Dedifferentiated amniotic fluid mesenchymal stem cell (primary cell): ENCODE results near the gene PLN.

Experiments
- DNase-seq: peaks from one replicate; pipeline ENCODE4 v3.0.0-alpha.2; 2016; ENCODE audit errors: extremely low spot score

PLN gene

DNA sequence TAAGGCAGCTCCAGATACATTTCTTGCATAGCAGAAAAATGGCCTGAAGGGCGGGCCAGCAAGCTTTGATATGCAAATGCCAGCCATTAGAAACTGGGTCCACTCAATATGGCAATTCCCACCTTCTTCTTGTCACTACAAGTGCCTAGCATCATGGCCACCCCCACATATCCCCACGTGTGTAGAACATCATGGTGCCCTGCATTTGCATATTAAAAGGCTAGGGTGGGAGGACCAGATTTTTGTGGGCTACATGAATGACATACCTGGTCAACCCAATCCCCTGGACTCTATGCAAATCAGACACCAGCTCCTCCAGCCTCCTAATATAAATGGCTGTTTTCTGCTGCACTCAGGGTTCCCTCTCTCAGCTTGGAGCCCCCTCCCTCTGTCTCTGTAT lies 31.7 kb downstream of the PLN start:
- DNase-seq: no peak

GRCh38 chr6:118580585-118581419 lies 32.7 kb downstream of the PLN start:
- DNase-seq: peak; percentile 58

- no peak for DNase-seq
Measured at GRCh38 chr6:118581489-118581959, 33.4 kb downstream of the PLN start.

DNA sequence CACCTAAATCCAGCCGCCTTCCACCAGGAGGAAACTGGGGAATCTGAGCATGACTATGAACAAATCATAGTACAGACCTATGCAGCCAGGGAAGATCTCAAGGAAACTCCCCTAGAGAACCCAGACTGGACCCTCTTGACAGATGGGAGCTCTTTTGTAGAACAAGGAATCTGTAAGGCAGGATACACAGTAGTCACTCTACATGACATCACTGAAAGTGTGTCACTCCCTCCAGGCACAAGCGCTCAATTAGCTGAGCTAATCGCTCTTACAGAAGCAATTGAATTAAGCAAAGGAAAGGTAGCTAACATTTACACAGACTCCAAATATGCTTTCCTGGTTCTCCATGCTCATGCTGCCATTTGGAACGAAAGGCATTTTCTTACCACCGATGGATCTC lies 36.8 kb downstream of the PLN start:
- DNase-seq: no peak

DNA sequence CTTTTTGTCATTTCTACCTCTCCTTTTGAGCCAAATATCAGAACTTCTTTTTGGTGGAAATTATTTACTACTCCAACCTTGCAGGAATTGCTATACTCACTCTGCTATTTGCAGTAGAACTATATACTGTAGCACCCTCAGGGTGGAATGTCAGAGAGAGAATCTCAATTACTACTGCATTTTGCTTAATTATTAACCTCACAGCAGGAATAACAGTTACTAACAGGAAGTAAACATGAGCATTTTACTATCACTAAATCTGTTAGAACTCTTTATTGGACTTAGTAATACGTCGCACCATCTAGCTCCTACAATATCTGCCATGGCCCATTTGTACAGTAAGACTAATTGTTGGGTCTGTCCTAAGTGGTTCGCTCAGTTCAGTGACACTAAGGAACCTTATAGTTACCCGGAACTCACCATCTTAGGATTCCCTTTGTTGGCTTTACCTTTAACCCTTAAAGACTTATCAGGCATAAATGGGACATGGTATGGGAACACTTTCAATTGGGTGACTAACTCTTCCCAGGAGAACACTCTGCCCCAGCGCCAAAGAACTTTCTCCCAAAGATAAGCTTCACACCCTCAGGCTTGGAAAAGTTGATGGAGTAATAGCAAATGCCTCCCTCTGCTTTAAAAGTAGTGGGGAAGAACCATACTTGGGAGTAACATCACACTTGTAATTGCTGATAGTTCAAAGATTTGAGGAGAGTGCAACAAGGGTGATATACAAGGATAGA lies 38.8 kb downstream of the PLN start:
- no peak for DNase-seq

DNA sequence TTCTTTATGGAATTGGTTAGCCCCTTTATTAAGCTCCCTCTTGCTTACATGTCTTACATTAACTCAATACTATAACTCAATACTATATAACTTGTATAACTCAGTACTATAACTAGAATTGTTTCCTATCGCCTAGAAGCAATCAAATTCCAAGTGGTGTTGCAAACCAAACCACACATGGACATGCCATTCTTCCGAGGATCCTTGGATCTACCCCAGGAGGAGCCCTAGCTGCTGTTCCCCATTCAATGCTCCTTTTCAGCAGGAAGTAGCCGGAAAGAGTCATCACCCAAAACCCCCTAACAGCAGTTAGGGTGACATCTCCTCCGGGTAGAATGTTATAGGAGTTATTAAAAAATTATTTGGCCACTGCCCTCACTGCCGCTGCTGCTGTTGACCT lies 40.5 kb downstream of the PLN start:
- DNase-seq: no peak

- DNase-seq: no peak
Measured at GRCh38 chr6:118589186-118589585, 41.1 kb downstream of the PLN start.

DNA sequence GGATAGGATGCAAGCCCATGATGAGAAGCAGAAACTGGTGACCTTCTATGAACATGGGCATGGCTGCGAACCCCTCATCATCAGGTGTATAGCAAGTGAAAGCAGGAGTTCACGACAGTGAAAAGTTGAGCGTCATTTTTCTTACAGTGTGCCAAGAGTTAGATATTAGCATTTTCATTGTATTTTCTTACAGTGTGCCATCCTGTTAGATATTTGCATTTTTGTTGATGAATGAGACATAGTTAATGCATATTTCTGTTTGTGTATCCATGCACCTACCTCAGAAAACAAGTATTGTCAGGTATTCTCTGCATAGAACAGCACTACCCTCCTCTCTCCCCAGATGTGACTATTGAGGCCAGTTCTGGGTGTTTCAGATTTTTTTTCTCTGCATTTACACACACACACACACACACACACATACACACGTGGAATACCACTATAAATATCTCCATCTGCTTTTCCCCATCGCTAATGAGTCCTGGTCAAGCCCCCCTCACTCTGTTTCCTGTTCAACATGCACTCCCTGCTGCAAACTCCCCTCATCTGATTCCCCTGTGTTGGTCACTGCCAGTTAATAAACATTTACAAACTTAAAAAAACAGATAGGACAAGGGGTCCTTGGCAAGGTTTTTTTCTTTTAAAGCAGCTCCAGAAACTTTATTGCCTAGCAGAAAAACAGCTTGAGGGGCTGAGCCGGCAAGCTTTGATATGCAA lies 41.7 kb downstream of the PLN start:
- no peak for DNase-seq

GRCh38 chr6:118591897-118592296 lies 43.8 kb downstream of the PLN start:
- no peak for DNase-seq

- no peak for DNase-seq
Measured at GRCh38 chr6:118594877-118595276, 46.8 kb downstream of the PLN start.

- DNase-seq: no peak
Measured at GRCh38 chr6:118596774-118597320, 48.8 kb downstream of the PLN start.

GRCh38 chr6:118597636-118598035 lies 49.5 kb downstream of the PLN start:
- no peak for DNase-seq

DNA sequence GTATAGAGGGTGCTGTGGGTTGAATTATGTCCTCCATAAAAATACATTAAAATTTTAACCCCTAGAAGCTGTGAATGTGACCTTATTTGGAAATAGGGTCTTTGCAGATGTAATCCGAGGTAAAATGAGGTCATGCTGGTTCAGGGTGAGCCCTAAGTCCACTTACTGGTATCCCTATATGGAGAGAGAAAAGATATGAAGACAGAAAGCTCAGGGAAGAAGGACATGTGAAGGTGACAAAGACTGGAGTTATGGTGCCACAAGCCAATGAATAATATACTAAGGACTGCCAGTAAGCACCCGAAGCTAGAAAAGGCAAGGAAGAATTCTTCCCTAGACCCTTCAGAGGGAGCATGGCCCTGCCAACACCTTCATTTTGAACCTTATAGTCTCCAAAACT lies 50.2 kb downstream of the PLN start:
- no peak for DNase-seq

DNA sequence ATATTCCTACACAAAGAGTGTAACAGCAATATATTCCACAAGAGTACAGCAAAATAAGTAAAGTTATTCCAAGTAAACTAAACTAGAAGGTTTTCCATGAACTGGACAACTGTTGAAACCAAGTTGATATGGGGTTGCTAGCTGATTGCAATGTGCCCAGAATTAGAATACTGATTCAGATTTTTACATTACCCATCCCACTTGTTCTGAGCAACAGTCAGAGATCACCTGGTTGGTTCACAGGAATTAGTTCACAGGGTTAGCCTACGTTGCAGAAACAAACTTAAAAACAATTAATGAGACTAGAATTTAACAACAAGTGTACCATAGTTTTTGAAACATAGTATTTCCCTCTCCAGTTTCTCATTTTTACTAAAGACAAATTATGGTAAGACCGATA lies 54.2 kb downstream of the PLN start:
- no peak for DNase-seq

DNA sequence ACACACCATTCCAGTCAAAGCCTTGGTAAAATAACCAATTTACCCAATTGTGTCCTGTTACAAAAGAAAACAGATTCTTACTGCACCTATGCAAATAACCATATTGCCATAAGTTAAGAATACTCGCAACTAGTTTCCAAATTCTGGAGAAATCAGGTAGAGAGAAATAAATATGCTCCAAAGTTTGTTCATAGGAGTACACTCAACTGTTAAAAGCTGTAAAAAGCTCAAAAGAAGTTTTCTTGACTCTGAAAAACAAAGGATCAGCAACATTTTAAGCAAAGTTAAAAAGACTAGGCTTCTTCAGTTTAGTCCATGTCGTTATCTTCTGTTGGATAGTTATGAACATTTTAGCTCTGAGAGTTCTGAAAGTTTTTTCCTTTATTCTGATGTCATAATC lies 55.3 kb downstream of the PLN start:
- no peak for DNase-seq

DNA sequence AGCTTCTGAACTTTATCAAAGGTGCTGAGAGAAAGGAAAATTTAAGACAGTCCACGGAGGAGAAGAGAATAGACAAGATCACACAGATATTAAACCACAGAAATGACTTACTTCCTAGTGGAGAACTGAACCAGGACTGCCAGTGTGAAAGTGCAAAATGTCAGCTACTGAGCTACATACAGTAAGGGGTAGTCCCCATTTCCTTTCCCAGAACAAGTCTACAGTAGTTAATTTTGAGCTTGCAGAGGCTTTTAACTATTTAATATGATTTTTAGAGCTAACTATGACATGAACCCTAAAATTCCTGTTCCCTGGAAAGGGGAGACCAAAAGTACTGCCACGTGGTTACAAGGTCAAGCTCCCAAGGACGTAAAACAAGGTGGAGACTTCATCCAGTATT lies 58.2 kb downstream of the PLN start:
- DNase-seq: no peak

DNA sequence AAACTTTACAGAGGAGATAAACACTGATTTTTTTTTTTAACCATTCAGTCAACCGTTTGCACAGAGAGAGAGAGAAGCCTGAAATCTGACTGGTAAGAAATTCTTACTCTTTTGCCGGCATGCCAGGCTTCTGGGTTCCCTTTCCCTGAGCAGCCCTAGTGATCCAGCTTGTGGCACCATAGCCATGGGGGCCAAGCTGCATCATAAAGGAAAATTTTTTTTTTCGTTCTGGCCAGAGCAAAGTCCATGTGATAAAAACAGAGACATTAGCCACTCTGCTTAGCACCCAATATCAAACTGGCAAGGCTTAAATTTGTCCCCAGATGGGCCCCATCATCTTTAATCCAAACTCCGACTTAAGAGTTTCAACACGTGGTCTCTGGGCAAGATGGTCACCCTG lies 58.8 kb downstream of the PLN start:
- DNase-seq: no peak
